Measurements from ENCODE around the gene MEMO1.
"Not testable (repeated sequence)": the region's sequence is repeated elsewhere in the genome, so short reads cannot be mapped to it uniquely, and the experiment has no call there.

Gene MEMO1

GRCh38 chr2:31900156-31900555, 110.7 kb downstream of the MEMO1 start:
- not testable (repeated sequence) for DNase-seq

GRCh38 chr2:31898346-31898745, 112.5 kb downstream of the MEMO1 start:
- DNase-seq = not testable (repeated sequence)

- DNase-seq = not testable (repeated sequence)
Observed at GRCh38 chr2:31897340-31897739, 113.5 kb downstream of the MEMO1 start.

- DNase-seq = no peak
Observed at GRCh38 chr2:31896293-31896692, 114.5 kb downstream of the MEMO1 start.

- no peak for DNase-seq
Observed at GRCh38 chr2:31894656-31895055, 116.2 kb downstream of the MEMO1 start.

- DNase-seq = no peak
Observed at GRCh38 chr2:31893094-31893493, 117.7 kb downstream of the MEMO1 start.

GRCh38 chr2:31889044-31889443, 121.8 kb downstream of the MEMO1 start:
- no peak for DNase-seq

GRCh38 chr2:31888550-31888949, 122.3 kb downstream of the MEMO1 start:
- DNase-seq = no peak

- no peak for DNase-seq
Observed at GRCh38 chr2:31886700-31887099, 124.1 kb downstream of the MEMO1 start.

- no peak for DNase-seq
Observed at GRCh38 chr2:31877008-31877407, 133.8 kb downstream of the MEMO1 start.

- DNase-seq = no peak
Observed at GRCh38 chr2:31874071-31874470, 136.7 kb downstream of the MEMO1 start.

GRCh38 chr2:31865215-31865614, 145.6 kb downstream of the MEMO1 start:
- no peak for DNase-seq

GRCh38 chr2:31863867-31864266, 146.9 kb downstream of the MEMO1 start:
- DNase-seq = no peak

- DNase-seq = not testable (repeated sequence)
Observed at GRCh38 chr2:31863015-31863656, 147.7 kb downstream of the MEMO1 start.

- no peak for DNase-seq
Observed at GRCh38 chr2:31859959-31860358, 150.8 kb downstream of the MEMO1 start.

- DNase-seq = no peak
Observed at GRCh38 chr2:31853521-31853920, 157.3 kb downstream of the MEMO1 start.

- not testable (repeated sequence) for DNase-seq
Observed at GRCh38 chr2:31842150-31842549, 168.7 kb downstream of the MEMO1 start.

- no peak for DNase-seq
Observed at GRCh38 chr2:31835450-31835849, 175.4 kb downstream of the MEMO1 start.

GRCh38 chr2:31832363-31832762, 178.4 kb downstream of the MEMO1 start:
- DNase-seq = no peak

- no peak for DNase-seq
Observed at GRCh38 chr2:31831585-31831984, 179.2 kb downstream of the MEMO1 start.

GRCh38 chr2:31828891-31829290, 181.9 kb downstream of the MEMO1 start:
- no peak for DNase-seq

GRCh38 chr2:31823558-31823957, 187.2 kb downstream of the MEMO1 start:
- DNase-seq = no peak

- DNase-seq = no peak
Observed at GRCh38 chr2:31822587-31822986, 188.2 kb downstream of the MEMO1 start.

Data from NCI-H146 (cell line).